Activated CD4-positive, alpha-beta T cell treated with anti-CD3 and anti-CD28 coated beads, Interleukin-2, amount 50 U/mL, for 24 hours (primary cell): ENCODE results near the gene RECK.

Experiments
- DNase-seq, 2 donors: peaks; one replicate each; pipeline ENCODE4 v3.0.0-alpha.2; 2020; ENCODE audit warnings: low read depth in 1 of 2, low spot score in 1 of 2

The RECK gene

DNA sequence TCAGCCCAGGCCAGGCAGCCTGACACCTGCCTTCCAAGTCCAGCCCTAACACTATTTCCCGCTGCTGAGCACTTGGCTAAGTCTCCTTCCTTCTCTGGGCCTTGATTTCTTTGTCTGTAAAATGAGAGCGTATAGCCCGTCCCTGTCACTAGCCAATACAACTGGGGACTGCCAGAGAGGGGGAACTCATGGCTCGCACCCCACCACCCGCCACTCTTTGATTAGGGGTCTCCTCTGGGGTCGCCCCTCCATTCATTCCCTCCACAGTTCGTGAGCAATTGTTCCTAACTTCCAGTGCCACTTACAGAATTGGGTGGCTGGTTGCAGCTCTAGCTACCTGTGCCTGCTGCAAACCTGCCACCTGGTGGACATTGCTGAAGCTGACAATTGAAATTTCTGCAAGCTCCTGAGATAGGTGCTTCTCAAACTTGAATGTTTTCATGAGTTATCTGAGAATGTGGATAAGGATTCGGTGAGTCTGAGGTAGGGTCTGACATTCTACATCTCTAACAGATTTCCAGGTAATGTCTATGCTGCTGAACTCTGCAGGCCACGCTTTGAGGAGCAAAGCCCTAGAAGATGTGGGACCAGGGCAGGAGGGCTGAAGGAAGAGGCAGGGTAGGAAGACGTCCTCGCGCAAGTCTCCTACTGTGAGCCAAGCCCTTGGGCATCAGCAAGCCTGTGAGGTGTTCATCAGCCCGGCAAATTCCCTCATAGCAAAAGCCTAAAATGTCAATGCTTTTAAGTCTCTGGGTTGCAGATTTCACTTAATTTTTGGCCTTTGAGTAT is 13.3 kb upstream of the RECK start:
- DNase-seq, result peak; percentile 29 to 63

DNA sequence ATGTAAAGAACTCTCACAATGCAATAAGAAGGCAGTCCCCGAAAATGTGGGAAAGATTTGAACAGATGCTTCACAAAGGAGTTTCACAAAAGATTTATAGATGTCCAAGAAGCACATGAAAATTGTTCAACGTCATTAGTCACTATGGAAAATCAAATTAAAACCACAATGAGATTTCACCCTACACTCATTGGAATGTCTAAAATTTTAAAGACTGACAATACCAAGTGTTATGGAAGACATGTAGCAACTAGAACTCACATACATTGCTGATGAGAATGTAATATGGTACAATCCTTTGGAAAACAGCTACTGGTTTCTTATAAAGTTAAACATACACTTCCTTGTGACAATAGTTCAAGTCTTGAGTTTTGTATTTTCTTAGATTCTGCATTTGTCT is 11.0 kb upstream of the RECK start:
- DNase-seq, result no peak

- no peak for DNase-seq
Measured at GRCh38 chr9:36029202-36029601, 7.5 kb upstream of the RECK start.

DNA sequence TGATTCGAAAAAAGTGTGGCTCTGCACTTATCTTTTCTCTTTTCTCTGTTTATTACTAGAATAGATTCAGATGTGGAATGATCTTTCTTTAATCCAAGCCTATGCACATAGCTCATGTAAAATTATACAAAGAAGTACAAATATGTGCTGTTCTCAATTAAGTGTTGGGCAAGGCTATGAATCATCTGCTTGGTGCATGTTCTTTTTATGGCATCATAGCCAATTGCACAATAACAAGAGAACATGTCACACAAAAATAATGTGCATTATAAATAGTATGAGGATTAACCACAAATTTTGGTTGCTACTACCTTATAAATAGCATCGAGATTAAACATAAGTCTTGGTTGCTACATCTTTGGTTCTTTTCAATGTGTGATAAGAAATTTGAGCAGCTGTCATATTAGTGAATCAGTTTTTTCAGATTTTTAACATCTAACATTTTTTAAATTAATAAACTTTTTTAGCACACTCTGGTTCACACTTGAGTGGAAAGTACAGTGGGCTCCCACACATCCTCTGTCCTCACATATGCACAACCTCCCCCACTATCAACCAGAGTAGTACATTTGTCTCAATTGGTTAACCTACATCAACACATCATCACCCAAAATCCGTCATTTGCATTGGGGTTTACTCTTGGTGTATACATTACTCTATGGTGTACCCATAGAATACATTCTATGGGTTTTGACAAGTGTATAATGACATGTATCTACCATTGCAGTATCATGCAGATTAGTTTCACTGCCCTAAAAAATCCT is 6.8 kb upstream of the RECK start:
- DNase-seq, result no peak

DNA sequence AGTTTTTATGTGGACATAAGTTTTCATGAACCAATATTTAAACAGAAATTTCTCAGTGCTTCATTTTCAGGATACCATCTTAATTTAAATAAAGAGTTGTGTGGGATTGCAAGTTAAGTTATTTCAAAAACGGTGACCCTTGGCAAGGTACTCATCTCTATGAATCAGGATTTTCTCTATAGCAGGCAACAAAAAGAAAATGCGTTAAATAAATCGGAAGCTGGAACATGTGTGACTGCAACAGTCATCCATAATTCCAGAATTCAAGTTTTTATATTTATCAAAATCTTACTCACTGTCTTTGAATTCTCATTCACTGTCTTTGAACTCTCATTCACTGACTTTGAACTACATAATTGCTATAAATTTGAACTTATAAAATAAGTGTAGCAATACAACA is 5.8 kb upstream of the RECK start:
- no peak for DNase-seq

- DNase-seq, result no peak
Measured at GRCh38 chr9:36031774-36032555, 4.7 kb upstream of the RECK start.

DNA sequence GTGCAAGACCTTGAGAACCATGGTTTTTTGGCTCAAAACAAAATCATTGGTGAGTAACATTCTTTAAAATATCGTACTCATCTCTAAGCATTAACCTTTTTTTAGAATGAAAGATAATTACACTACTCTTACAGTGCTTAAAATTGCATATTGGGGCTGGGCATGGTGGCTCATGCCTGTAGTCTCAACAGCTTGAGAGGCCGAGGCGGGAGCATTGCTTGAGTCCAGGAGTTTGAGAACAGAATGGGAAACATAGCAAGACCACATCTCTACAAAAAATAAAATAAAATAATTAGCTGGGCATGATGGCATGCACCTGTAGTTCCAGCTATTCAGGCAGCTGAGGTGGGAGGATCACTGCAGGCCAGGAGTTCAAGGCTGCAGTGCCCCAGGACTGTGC is 2.9 kb upstream of the RECK start:
- DNase-seq, result no peak

- DNase-seq, result no peak
Measured at GRCh38 chr9:36034234-36034633, 2.5 kb upstream of the RECK start.

DNA sequence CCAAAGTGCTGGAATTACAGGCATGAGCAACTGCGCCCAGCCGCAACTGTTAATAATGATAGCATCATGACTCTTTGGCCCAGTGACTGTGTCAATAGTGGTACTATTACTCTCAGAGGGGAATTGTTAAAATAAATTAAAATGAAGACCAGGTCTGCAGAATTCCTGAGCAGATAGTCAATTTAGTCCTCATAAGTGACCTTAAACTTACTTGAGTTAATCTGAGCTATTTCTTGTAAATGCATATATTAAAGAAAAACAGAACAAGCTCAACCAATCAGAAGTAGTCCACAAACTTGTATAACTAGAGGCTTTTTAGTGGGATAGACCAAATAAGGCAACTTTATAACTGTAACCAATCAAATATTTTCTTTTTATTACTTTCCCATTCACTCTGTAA is 1.7 kb upstream of the RECK start:
- no peak for DNase-seq

- DNase-seq, result no peak
Measured at GRCh38 chr9:36036253-36036779, 397 bp upstream of the RECK start.

- peak in 1 of 2 donors; percentile 21 for DNase-seq
Measured at GRCh38 chr9:36037549-36038122, 923 bp downstream of the RECK start.

- DNase-seq, result no peak
Measured at GRCh38 chr9:36039121-36039520, 2.4 kb downstream of the RECK start.

DNA sequence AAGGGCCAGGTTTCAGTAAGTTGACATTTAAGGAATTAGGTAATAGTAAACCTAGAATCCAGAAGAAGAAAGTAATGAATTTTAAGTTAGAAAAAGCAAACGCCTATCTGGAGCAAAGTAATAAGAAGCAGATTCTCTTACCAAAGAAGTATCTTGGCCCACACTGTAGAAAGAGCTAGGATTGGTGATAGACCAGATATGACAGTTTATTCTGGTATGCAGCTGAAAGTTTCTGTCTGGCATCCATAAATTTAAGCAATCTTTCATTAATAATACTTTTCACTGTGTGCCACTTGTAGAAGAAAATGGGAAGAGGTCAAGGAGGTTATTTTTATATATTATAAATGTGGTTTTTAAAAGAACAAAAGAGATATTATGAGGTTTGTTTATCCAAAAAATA is 3.0 kb downstream of the RECK start:
- DNase-seq, result no peak

DNA sequence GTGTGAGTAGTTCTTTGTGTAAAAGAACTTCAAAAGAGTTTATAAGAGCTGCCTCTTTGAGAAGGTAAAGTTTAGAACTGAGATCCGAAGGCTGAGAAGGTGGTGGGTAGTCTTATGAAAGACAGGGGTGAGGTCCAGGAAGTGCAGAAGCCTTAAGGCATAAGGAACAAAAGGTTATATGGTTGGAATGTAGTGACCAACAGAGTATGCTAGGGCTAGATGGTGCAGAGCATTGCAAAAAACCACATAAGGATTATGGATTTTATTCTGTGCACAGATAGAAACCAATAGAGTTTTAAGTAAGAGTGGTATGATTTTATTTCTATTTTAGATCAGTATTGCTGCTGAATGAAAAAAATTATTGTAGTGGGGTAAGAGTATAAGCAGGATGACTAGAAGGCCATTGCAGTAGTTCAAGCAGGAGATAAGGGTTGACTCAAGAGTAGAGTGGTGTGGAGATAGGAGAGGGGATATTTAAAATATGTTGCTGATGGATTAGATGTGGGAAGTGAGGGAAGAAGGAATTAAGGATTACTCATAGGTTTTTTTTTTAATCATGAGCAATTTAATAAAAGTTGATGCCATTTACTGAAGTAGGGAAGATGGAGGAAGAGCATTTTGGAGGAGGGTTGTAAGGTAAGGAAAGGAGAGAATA is 3.7 kb downstream of the RECK start:
- no peak for DNase-seq

DNA sequence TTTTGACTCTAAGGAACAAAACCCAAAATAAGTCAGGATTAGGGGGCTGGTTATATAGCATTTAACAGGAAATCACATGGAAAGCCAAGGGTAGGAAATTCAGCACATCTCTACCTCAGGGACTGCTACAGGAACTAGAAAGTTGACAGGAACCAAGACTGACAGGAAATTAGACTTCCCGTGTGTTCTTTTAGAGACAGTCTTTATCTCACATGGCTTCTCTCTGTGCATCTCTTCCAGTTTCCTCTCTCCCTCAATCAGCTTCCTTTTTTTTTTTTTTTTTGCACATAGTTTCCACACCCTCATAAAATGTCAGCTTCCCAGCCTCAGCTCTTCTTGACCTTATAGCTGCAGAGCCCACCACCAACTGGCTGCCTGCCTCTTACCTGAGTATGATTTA is 4.8 kb downstream of the RECK start:
- DNase-seq, result no peak

DNA sequence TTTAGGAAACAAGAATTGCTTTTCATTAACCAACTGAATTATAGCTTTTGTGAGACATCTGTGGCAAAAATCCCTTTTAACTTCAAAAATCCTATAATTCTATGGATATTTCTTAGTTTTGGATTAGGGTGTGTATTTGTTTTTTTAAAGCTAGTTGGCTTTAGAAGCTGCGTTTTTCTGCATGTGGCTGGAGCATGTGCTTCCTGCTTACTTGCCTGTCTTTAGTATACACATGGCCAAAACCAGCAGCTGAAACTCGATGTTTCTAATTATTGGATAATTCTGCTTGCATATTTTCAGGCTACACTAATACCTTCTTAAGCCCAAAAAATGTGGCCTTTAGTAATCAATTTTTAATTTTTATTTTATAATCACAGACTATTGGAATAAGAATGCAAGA is 8.9 kb downstream of the RECK start:
- no peak for DNase-seq

DNA sequence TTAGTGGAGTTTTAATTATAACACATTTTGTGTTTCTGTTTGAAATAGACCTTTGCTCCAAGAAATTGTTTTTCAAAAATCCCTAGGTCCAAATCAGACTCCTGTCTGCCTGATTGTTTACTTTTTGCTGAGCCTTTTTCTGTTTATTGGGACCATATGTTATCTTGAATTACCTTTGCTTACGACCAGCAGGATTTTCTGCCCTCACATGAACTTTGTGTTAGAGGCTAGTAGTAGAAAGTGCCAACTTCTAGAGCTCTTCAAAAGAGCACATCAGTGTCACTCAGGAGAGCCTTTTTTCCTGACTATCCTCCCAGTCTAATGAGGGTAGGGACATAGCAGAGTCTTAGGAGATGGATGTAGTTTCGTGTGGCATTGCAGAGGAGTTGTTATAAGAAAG is 10.2 kb downstream of the RECK start:
- no peak for DNase-seq

DNA sequence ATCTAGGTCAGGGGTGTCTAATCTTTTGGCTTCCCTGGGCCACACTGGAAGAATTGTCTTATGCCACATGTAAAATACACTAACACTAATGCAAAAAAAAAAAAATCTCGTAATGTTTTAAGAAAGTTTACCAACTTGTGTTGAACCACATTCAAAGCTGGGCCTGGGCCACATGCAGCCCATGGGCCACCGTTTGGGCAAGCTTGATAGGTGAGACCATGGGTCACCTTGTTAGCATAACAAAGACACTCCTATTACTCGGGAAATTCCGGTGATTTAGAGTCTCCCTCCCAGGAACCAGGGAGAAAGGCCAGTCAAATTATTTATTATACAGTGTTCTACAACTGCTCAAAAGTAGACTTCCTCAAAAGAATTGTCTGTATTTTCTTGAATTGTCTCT is 12.7 kb downstream of the RECK start:
- no peak for DNase-seq

DNA sequence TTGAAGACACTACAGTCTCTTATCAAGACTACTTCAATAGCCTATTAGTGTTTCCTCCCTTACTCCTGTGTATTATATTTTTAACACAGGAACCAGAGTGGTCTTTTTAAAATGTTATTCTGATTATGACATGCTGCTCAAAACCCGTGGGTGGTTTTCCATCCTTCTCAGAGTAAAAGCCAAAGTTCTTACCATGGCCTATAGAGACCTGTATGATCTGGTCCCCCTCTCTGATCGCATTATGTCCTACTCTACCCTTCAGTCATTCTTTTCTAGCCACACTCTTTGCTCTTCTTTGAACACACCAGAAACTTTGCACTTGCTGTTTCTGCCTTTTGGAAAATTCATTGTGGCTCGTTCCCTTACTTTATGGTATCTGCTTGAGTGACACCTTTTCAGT is 13.8 kb downstream of the RECK start:
- DNase-seq, result no peak

- no peak for DNase-seq
Measured at GRCh38 chr9:36051317-36051716, 14.6 kb downstream of the RECK start.

DNA sequence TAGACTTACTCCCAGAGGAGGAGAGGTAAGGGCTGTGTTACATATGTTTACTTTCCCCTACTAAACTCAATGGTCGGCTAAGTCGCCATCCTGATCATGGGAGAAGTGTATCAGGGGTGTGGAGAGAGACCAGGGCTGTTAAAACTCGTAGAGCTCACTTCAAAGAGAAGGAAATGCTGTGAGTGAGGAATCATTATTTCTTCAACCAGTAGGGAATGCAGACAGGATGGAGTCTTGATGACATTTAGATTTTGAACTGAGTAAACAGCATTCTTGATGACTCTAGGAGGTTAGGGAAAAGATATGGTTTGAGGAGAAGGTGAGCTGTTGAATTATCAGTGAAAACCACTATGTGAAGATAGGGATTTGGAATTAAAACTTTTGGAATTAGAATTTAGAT is 17.3 kb downstream of the RECK start:
- DNase-seq, result no peak
